ENCODE measurements around the gene PIAS1.
"Not testable (repeated sequence)": the region's sequence is repeated elsewhere in the genome, so short reads cannot be mapped to it uniquely, and the experiment has no call there.

Gene PIAS1

GRCh38 chr15:68220489-68220888 is 166.4 kb downstream of the PIAS1 start:
- no peak overlapping the region for H3K4me3 ChIP-seq (ENCODE audit: low read length)
- TF ChIP-seq CTCF (conservative IDR thresholded peaks at IDR 0.05; ENCODE audit: low read depth, low read length), result no peak
- no peak for DNase-seq (ENCODE audit: low read depth)

DNA sequence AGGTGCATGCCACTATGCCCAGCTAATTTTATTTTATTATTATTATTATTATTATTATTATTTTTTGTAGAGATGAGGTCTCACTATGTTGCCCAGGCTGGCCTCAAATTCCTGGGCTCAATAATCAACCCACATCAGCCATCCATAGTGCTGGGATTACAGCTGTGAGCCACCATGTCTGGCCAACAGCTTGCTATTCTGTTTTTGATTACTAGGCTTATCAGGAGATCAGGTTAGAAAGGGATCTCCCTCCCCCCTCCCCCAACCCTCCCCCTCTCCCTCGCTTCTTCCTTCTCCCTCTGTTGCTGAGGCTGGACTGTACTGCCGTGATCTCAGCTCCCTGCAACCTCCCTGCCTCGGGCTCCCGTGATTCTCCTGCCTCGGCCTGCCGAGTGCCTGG is 166.9 kb downstream of the PIAS1 start:
- TF ChIP-seq CTCF (conservative IDR thresholded peaks at IDR 0.05; ENCODE audit: low read depth, low read length), result no peak
- H3K4me3 ChIP-seq (ENCODE audit: low read length), result no peak overlapping the region
- no peak for DNase-seq (ENCODE audit: low read depth)

- not testable (repeated sequence) for H3K4me3 ChIP-seq (ENCODE audit: low read length); DNase-seq (ENCODE audit: low read depth)
These were observed 167.7 kb downstream of the PIAS1 start for GRCh38 chr15:68221530-68222431.

DNA sequence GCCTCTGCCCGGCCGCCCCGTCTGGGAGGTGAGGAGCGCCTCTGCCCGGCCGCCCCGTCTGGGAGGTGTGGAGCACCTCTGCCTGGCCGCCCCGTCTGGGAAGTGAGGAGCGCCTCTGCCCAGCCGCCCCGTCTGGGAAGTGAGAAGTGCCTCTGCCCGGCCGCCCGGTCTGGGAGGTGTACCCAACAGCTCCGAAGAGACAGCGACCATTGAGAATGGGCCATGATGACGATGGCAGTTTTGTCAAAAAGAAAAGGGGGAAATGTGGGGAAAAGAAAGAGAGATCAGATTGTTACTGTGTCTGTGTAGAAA is 168.3 kb downstream of the PIAS1 start:
- not testable (repeated sequence) for DNase-seq (ENCODE audit: low read depth); H3K4me3 ChIP-seq (ENCODE audit: low read length)

GRCh38 chr15:68223171-68223570 is 169.1 kb downstream of the PIAS1 start:
- DNase-seq (ENCODE audit: low read depth), result no peak
- no peak for TF ChIP-seq CTCF (conservative IDR thresholded peaks at IDR 0.05; ENCODE audit: low read depth, low read length)

GRCh38 chr15:68224108-68224507 is 170.0 kb downstream of the PIAS1 start:
- DNase-seq (ENCODE audit: low read depth), result no peak
- no peak for TF ChIP-seq CTCF (conservative IDR thresholded peaks at IDR 0.05; ENCODE audit: low read depth, low read length)
- no peak overlapping the region for H3K4me3 ChIP-seq (ENCODE audit: low read length)

More at GRCh38 chr15:68223171-68223570, 169.1 kb downstream of the PIAS1 start:
- H3K4me3 ChIP-seq (ENCODE audit: low read length), result no peak overlapping the region

GRCh38 chr15:68224546-68225250 is 170.6 kb downstream of the PIAS1 start:
- no peak for TF ChIP-seq CTCF (conservative IDR thresholded peaks at IDR 0.05; ENCODE audit: low read depth, low read length)
- no peak for DNase-seq (ENCODE audit: low read depth)
- H3K4me3 ChIP-seq (ENCODE audit: low read length), result no peak overlapping the region

DNA sequence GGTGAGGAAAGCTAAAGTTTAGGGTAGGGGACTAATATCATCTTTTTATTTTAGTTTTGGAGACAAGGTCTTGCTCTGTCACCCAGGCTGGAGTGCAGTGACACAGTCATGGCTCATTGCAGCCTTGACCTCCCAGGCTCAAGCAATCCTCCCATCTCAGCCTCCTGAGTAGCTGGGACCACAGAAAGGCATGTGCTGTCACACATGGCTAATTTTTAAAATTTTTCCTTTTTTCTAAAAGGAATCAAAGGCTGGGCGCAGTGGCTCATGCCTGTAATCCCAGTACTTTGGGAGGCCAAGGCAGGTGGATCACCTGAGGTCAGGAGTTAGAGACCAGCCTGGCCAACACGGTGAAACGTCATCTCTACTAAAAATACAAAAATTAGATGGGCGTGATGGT is 171.3 kb downstream of the PIAS1 start:
- not testable (repeated sequence) for H3K4me3 ChIP-seq (ENCODE audit: low read length); DNase-seq (ENCODE audit: low read depth)
